HG02870 (cell line): Measurements from ENCODE around the gene EXOC6B.

Source experiments
- ATAC-seq: cut with Tn5 transposase; IDR thresholded peaks from one replicate; pipeline ENCODE4 v1.9.1; 2021; ENCODE audit warnings: mild to moderate bottlenecking, moderate library complexity; ENCODE audit not compliant: unreplicated experiment

EXOC6B gene

DNA sequence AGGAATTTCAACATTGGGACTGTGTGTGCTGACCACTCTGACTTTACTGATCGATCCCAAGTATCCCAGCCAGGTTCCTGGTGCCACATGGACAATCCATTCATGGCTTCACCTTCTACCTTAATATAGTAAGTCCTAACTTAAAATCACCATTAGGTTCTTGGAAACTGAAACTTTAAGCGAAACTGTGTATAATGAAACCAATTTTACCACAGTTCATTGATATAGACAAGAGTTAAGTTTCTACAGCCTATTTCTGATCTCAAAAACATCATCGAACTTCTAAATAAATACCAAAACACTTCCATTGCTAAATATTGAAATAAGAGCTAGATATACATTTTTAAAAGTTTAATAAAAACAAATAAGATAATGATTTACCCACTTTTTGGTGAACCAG lies 4.4 kb upstream of the EXOC6B start:
- ATAC-seq, result no peak

DNA sequence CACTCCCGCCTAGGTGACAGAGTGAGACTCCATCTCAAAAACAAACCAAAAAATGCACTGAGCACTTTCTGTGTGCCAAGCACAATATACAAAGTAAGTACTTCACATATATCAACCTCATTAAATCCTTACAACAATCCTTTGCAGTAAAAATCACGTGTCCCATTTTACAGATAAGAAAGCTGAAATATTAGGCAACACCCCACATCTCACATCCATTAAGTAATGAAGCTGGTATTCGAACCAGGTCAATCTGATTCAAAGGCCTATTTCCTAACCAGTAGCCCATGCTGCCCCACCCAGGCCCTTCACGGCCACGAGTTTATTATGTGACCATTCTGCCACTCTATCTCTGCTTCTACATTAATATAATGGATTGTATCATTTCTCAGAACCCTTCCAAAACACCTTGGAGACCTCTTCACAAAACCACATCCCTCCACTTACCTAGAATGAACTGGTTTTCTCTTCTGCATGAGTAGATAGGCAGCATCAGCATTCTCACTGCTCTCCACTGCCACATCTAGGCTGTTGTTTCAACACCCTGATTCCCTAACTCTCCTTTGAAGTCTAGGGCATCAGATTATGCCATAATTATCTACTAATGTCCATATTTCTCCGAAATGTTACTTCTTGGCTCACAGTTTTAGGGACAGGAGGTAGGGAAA lies 3.1 kb upstream of the EXOC6B start:
- no peak for ATAC-seq

DNA sequence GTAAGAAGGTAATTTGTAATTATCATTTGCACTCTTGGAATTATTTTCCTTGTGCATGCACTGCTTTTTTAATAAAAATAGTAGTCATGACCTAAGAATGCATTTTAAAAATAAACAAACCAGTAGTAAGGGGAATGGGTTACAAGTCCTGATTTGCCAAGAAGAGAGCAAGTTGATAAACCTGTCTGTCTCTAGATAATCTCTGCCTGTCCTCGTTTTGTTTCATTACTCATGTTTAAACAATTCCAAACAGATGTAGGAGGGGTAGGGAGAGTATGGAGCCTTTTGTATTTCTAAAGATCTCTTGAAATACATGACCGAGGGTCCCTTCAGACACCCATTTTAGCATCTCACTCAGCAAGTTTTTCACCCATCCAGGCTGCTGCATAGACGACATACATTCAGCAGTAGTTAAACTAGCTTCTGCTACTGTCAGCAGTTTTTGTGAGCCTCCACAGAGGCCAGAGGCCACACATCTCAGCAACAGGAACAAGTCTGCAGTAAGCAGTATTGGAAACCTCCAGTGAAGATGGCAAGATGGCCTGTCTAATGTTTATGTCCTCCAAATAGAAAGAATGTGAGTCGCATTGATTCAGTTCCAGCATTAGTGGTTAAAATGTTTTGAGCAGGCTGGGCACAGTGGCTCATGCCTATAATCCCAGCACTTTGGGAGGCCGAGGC lies 2.3 kb upstream of the EXOC6B start:
- no peak for ATAC-seq

DNA sequence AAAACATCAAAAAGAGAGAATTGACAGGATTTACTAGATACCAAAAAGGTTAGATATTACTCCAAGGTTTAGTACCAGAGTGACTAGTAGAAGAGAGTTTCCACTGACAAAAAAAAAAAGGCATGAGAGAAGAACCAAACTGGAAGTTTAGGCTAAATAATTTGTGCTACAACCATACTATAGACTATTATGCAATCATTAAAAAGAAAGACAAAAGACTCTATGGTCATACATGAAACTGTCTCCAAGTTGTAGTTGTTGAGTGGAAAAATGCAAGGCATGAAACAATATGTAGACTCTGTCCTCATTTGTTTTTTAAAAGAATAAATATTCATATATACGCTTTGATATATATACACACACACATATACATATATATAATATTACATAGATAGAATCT lies 1.7 kb upstream of the EXOC6B start:
- no peak for ATAC-seq

DNA sequence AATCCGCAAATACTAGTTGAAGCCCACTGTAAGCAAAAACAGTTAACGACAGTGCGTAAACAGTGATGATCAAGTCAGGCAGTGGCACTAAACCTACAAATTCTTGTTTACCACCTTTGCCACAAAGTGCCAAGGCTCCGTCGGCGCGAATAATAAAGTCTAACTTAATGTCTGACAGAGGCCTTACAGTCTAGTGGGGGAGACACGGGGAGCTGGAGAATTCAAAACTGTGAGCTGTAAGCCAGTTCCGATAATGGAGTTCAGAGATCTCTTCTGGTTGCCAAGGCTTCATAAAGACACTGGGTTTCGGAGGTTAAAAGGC lies 284 bp upstream of the EXOC6B start:
- no peak for ATAC-seq

DNA sequence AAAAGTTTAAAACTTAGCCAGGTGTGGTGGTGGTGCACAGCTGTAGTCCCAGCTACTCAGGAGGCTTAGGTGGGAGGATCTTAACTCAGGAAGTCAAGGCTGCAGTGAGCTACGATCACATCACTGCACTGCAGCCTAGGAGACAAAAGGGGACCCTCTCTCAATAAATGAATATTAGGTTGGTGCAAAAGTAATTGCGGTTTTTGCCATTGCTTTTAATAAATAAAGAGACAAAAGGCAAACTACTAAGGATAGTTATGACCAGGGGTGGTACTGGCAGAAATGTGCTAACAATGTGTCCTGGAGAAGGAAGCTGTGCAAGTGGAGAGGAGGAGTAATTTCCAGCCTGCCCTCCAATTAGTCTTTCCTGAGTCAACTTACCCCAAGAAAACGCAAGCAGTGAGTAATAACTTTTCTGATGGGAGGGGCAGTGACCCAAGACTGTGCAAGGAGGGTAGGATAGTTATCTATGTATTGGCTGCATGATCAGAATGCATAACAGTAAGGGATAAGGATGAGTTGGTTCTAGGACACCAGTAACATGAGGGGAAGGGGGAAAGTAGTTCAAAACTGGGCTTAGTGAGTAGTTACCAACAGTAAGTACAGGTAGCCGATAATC lies 1.5 kb downstream of the EXOC6B start:
- no peak for ATAC-seq

DNA sequence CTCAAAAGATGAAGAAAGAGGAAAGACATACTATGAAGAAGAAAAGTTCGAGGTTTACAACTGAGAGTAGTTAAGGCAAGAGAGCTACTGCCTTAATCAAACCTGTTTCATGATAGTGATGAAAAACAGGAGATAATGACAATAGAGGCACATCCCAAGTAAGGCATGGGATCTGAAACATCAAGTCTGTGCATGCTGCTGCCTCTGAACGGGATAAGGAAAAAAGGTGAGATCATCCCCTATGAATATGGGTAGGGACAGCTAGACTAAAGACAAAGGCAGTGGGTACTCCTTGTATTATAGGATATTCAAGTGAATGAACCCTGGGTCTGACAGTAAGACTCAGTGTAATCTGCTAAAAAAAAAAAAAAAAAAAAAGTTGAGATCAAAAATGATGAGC lies 3.0 kb downstream of the EXOC6B start:
- ATAC-seq, result no peak

DNA sequence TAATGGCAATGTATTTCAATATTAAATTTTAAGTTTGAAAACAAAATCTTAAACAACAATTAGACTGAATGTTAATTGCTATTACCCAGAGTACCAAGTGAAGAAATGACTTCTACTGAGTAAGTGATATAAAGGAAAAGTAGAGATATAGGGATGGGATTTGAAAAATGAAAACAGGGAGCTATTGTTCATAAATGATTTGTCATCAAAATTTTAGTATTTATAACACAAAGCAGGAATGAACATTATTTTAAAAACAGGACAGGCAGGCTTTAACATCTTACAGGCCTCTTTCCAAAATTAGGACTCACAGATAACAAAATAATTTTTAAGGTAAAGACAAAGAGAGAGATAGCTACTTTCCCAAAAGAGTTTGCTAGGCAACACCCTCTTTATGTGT lies 3.9 kb downstream of the EXOC6B start:
- ATAC-seq, result no peak

DNA sequence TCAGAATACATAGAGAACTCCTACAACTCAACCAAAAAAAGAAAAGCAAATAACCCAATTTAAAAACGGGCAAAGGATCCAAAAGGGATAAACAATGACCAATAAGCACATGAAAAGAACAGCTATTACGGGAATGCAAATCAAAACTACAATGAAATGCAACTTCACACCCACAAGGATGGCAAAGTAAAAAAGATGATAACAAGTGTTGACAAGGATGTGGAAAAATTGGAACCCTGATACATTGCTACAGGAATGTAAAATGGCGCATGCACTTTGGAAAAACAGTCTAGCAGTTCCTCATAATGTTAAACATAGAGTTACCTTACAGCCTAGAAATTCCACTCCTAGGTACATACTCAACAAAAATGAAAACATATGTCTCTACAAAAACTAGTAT lies 4.7 kb downstream of the EXOC6B start:
- no peak for ATAC-seq

DNA sequence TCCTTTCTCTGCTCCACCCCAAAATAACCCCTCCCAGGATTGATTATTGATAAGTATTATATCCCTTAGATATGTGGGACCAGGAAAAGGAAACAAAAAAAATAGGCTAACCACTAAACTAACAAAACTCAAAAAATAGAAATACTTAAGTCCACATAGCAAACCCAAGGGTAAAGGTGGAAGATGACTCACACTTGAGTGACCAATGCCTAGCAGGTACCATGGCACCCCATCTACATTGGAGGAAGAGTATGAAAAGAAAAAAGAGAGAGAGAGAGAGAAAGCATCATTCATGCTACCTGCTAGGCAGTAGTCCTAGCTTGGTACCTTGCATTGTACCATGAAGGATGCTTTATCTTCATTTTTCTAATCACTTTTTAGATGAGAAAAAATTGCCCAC lies 6.3 kb downstream of the EXOC6B start:
- ATAC-seq, result no peak

DNA sequence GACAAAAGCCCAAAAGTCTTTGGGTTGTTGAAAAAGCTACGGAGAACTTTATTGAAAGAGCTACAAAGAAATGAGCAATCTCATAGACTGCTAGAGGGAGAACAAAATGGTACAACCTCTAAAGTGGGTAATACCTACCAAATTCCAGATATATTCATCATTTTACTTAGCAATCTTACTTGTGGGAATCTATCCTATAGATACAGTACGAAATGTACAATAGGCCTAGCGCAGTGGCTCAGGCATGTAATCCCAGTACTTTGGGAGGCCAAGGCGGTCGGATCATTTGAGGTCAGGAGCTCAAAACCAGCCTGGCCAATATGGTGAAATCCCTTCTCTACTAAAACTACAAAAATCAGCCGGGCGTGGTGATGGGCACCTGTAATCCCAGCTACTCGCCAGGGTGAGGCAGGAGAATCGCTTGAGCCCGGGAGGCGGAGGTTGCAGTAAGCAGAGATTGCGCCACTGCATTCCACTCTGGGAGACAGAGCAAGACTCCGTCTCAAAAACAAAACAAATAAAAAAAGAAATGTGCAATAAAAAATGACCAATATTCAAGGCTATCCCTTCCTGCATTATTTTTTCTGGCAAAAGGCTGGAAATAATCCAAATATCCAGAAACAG lies 10.1 kb downstream of the EXOC6B start:
- no peak for ATAC-seq

DNA sequence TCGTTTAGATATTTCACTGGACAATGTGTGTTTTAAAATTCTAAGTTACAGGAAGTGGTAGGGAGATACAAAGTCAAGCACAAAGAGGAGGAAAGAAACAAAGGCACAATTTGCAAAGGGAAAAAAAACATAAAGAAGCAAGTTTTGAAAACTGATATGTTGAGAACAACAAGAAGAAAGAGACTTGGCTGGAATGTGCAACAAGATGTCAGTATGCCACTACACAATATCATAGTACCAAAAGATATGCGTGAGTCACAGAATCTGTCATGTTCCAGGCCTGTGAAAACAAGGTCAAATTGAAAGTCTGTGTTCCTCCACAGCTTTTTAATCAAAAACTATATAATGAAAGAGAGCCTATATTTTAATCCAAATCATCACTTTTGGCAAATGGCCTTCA lies 12.0 kb downstream of the EXOC6B start:
- no peak for ATAC-seq

DNA sequence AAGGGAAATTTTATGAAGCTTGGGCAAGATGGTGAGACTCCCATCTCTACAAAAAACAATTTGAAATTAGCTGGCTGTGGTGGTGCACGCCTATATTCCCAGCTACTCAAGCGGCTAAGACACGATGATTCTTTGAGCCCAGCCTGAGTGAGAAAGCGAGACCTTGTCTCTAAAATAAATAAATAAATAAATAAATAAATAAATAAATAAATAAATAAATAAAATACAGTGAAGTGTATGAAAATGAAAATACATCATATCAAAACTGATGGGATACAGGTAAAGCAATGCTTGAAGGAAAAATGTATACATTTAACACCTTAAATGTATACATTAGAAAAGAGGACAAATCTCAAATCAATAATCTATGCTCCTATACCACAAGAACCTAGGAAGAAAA lies 15.7 kb downstream of the EXOC6B start:
- no peak for ATAC-seq

DNA sequence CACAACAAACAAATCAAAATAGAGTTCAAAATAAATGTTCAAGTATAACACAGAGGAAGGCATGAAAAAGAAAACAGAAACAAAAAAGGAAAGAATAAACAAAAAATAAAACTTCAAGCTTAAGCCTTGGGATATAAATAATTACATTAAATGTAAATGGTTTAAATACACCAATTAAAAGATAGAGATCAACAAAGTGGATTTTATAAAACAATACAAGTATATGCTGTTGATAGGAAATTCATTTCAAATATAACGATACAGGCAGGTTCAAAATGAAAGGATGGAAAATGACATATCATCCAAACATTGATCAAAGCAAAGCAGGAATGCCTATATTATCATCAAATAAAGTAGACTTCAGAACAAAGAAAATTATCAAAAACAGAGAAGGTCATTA lies 16.7 kb downstream of the EXOC6B start:
- ATAC-seq, result no peak

DNA sequence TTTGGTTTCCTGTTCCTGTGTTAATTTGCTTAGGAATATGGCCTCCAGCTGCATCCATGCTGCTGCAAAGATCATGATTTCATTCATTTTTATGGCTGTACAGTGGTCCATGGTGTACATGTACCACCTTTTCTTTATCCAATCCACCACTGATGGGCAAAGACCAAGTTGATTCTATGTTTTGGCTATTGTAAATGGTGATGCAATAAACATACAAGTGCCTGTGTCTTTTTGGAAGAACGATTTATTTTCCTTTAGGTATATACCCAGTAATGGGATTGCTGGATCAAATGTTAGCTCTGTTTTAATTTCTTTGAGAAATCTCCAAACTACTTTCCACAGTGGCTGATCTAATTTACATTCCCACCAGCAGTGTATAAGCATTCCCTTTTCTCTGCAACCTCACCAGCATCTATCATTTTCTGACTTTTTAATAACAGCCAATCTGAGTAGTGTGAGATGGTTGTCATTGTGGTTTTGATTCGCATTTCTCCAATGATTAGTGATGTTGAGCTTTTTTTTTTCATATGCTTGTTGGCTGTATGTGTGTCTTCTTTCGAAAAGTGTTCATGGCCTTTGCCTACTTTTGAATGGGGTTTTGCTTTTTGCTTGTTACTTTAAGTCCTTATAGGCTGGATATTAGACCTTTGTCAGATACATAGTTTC lies 19.4 kb downstream of the EXOC6B start:
- ATAC-seq, result no peak

DNA sequence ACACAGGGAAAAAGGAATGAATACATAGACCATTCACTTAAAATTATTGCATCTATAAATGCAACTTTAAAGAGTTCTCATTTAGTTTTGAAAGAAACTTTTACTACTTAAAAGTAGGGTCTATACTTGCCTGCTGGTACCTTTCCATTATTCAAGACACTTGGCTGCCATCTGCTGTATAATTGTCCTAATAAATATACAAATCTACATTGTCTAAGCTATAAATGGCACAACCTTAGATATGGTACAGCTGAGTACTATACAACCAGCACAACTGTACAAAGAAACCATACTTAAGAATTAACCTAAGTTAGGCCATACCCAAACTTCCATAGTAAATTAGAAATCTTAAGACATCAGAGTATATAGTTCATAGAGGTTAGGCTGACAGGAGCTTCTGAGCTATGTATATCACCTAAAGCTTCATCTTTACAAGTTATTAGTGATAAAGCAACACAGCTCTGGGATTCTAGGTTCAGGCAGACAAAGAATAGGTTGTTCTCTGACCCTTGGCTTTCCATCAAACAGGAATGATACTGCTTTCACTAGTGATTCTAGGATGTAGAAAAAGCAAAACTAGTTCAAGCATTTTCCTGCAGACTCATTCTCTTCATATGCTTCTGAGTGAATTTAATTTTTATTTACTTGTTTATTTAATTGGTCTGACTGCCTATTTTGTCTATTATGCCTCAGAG lies 22.1 kb downstream of the EXOC6B start:
- ATAC-seq, result no peak

DNA sequence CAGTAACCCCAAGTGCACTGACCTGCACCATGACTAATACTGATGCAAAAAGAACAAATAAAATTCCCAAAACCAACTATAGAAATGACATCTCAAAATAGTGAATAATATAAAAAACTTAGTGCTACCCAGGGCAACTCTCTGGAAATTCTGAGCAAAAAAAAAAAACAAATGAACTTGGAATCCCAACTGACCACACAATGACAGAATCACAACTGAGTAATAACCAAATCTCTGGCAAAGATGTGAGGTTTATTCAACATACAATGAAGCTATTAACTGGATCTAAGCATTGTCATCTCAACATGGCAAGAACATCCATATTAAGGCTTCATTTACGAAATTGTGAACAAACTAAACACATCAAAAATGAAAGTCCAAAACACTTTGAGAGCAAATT lies 22.7 kb downstream of the EXOC6B start:
- no peak for ATAC-seq

DNA sequence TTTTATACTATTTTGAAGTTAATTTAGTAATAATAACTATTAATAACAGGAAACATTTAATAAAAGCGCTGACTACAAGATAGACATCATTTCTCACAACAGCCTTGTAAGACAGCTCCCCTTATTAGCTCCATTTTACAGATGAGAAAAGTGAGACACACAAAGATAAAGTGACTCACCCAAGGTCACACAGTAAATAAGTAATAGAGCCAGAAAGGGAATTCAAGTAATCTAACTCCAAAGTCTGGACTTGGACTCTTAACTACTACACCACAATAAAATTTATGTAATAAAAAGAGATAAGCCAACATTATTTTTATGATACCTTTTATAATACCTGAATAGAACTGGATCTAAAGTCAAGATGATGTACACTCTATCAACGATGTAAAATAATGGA lies 25.3 kb downstream of the EXOC6B start:
- no peak for ATAC-seq

DNA sequence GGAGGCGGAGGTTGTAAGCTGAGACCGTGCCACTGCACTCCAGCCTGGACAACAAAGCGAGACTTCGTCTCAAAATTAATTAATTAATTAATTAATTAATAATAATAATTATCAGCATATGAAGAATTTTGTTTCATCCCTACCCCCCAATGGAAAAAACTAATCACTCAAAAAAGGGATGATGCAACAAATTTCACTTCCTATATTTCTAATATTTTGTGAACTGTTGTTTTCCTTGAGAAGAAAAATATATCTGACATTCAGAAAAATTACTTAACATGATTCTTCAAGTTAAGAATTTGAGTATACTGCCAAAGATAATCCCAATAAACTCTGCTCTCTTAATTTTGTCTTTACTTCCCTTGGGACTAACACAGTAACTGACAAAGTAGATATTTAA lies 28.1 kb downstream of the EXOC6B start:
- no peak for ATAC-seq

DNA sequence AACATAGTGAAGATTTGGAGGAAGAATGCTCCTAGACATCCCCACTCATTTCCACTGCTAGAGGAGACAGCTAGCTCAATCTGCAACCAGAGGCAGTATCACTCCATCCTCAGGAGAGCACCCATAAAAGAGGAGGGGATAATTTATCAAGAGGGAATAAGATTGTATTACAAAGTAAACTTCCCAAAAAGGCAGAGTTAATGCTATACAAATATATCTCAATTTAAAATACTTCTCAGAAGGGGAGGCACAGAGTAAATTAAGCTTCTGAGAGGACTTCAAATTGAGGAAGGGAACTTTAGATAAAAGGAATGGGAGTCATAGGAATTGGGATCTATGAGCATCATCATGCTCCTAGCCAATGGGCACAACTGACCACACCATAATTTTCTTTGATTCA lies 29.1 kb downstream of the EXOC6B start:
- no peak for ATAC-seq

DNA sequence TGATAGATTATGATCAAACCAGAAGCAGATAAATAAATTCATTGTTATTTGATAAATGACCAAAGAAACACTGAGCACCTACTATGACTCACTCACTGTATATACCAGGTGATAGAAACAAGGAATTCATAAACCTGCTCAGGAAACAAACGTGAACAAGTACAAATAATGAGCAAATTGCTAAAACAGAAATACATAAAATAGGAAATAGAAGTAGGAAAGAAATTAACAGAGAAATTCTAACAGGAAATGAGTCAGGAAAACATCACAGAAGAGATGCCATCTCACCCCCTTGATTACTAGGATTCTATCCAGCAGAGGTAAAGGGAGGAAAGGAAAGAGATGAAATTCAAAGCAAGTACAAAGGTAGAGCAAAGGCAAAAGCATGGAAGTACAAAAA lies 31.3 kb downstream of the EXOC6B start:
- no peak for ATAC-seq
